Stomach (tissue), 4 donors: ENCODE results near the gene APOL2.

ENCODE experiments used
- POLR2A ChIP-seq, 4 donors: fragments of 450-650 bp; IDR thresholded peaks; one replicate each; pipeline ENCODE4 v1.6.1; 2016; ENCODE audit warnings: antibody characterized with exemption in 4 of 4, control low read depth in 2 of 4, mild to moderate bottlenecking in 1 of 4, moderate library complexity in 1 of 4
- TF ChIP-seq, protein P1 (sequence below), 7 experiments: fragments of 450-650 bp in 4 of 7; fragments of 200-600 bp in 3 of 7; sonication (generic) in 3 of 7; IDR thresholded peaks; one replicate each; pipeline ENCODE4 v1.5.1; 2016 to 2019; ENCODE audit warnings: antibody characterized with exemption in 7 of 7, control low read depth in 2 of 7, mild to moderate bottlenecking in 1 of 7

DNA sequence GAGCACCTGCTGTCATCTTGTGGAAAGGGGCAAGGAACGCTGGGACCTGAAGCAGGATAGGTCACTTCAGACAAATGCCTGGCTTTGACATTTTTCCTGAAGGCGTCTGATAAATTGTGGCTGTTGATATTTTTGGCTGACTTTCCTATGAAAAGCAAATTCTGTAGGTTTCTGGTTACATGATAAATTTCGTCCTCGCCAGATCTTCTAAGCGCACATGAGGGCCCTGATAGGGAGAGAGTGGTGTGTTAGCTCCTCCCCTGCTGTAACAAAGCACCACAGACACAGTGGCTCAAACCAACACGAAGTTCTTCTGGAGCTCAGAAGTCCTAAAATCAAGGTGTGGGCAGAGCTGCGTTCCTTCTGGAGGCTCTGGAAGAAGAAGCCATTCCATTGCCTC lies 57.3 kb downstream of the APOL2 start:
- TF ChIP-seq POLR2A (IDR thresholded peaks at IDR 0.05), result no peak
- TF ChIP-seq, protein P1, sequence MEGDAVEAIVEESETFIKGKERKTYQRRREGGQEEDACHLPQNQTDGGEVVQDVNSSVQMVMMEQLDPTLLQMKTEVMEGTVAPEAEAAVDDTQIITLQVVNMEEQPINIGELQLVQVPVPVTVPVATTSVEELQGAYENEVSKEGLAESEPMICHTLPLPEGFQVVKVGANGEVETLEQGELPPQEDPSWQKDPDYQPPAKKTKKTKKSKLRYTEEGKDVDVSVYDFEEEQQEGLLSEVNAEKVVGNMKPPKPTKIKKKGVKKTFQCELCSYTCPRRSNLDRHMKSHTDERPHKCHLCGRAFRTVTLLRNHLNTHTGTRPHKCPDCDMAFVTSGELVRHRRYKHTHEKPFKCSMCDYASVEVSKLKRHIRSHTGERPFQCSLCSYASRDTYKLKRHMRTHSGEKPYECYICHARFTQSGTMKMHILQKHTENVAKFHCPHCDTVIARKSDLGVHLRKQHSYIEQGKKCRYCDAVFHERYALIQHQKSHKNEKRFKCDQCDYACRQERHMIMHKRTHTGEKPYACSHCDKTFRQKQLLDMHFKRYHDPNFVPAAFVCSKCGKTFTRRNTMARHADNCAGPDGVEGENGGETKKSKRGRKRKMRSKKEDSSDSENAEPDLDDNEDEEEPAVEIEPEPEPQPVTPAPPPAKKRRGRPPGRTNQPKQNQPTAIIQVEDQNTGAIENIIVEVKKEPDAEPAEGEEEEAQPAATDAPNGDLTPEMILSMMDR (IDR thresholded peaks at IDR 0.05), result no peak
